Epithelial cell of proximal tubule (primary cell): ENCODE measurements around the gene LIFR. TPM values are rescaled to one million over a fixed set of nuclear protein-coding genes. Genes with fewer than 3 reads are reported as not detected.
"Not testable (repeated sequence)": the region's sequence is repeated elsewhere in the genome, so short reads cannot be mapped to it uniquely, and the experiment has no call there.

Source experiments
- DNase-seq: peaks from one replicate; pipeline ENCODE4 v3.0.0-alpha.2; 2011; ENCODE audit warnings: low read depth
- H3K4me3 ChIP-seq: 2 replicates; pipeline ENCODE4 v1.5.1; 2011; ENCODE audit warnings: low read depth, mild to moderate bottlenecking, low read length
- total RNA-seq: library from RNA; depleted of rRNA; stranded (reverse); fragments of >200 nt; gene quantifications from 2 replicates; pipeline ENCODE4 v1.2.3, GENCODE V29; 2015
- TF ChIP-seq, protein P1 (sequence below): conservative IDR thresholded peaks from 2 replicates; pipeline ENCODE4 v1.5.1; 2012; ENCODE audit warnings: low read depth, mild to moderate bottlenecking, low read length

Gene LIFR
- total RNA-seq, 1 donor from 2014 or later, result 17.1 TPM

DNA sequence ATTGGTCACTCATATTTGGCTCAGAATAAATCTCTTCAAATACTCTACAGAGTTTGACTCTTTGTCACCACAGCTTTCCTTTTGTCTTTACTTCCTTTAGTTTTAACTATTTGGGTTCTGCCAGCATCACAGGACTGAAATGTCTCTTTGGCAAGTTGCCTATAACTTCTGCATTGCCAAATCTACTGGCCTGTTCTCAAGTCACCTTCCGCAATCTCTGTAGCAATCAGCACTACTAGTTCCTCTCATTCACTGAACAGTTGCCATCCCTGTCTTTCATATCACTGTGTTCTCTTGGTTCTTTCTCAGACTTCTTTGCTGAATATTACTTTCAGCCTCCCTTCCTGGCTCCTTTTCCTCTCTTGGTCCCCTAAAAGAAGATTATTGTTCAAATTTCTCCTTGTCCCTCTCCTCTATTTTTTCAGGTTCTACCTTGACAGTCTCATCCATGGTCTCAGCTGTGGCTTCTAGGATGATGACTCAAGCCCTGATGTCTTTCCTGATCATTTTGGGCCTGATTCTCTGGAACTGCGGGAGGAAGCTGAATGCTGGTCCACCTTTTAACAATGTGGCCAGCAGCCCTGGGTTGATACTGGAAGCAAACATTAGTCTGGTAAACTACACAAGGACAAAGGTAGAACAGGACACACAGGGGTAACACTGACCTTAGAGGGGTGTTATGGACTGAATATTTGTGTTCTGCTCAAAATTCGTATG is 44.0 kb upstream of the LIFR start:
- TF ChIP-seq, protein P1, sequence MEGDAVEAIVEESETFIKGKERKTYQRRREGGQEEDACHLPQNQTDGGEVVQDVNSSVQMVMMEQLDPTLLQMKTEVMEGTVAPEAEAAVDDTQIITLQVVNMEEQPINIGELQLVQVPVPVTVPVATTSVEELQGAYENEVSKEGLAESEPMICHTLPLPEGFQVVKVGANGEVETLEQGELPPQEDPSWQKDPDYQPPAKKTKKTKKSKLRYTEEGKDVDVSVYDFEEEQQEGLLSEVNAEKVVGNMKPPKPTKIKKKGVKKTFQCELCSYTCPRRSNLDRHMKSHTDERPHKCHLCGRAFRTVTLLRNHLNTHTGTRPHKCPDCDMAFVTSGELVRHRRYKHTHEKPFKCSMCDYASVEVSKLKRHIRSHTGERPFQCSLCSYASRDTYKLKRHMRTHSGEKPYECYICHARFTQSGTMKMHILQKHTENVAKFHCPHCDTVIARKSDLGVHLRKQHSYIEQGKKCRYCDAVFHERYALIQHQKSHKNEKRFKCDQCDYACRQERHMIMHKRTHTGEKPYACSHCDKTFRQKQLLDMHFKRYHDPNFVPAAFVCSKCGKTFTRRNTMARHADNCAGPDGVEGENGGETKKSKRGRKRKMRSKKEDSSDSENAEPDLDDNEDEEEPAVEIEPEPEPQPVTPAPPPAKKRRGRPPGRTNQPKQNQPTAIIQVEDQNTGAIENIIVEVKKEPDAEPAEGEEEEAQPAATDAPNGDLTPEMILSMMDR, result no peak

DNA sequence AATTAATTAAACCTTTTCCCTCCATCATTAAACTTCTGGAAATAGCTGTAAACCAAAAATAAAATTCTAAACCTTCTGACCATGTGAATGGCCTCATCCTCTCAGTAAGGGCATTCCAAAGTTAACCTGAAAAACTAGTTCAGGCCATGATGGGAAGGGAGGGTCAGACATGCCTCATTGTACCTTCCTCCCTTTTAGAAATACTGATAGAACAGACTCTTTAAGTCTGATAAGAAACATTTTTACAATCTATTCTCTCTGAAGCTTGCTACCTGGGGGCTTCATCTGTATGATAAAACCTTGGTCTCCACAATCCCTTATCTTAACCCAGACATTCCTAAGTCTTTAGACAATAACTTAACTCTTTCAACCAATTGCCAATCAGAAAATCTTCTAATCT is 43.3 kb upstream of the LIFR start:
- DNase-seq, H3K4me3 ChIP-seq: not testable (repeated sequence)

More for the DNA sequence above, 44.0 kb upstream of the LIFR start:
- H3K4me3 ChIP-seq, result no peak overlapping the region
- DNase-seq, result no peak

DNA sequence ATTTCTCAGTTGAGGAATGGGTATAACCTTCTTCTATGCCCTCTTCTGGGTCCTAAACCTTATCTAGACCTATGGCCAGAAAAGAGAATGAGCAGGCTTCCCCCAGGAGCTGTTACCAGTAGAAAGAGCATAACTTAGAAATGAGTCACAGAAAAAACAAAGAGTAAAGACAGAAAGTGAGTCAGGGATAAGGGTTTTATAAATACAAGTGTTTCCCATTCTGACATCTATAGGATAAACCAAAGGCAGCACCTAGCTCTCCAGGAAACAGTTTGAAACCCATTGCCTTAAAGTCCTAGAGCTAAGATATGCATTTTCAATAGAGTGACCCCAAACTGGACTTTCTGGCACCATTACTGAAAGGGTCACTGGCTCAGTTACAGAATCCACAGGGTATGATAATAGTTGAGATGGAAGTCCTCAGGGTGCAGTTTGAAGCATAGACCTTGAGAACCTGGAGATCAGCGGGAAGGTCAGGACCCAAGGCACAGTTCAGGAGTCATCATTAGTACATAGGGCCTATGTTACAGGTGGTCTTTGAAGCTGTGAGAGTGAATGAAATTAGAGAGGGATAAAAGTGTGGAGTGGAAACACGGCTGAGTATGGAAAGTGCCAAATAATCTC is 42.7 kb upstream of the LIFR start:
- no peak overlapping the region for H3K4me3 ChIP-seq
- no peak for DNase-seq
- TF ChIP-seq, protein P1, result no peak

DNA sequence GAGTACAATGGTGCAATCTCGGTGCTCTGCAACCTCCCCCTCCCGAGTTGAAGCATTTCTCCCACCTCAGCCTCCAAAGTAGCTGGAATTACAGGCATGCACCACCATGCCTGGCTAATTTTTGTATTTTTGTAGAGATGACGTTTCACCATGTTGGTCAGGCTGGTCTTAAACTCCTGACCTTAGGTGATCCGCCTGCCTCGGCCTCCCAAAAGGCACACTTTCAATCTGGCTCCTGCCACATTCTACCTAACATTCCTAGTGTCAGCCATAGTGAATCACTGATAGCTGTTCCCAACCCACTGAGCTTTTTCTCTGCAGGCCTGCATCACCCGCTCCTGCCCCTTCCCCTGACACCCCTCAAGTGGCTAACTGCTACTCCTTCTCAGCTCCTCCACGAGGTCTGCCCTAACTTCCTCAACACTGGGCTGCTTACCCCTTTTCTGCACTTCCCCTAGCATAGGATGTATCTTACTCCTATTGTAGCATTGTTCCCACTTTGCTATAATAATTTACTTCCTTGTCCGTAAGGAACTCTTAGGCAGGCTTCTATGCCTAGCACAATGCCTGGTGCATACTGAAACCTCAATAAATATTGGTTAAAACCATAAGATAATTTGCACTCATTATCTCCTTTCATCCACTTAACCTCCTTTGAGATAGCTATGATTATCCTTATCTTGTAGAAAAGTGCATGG is 42.0 kb upstream of the LIFR start:
- no peak for DNase-seq
- H3K4me3 ChIP-seq, result no peak overlapping the region
- TF ChIP-seq, protein P1, result no peak

DNA sequence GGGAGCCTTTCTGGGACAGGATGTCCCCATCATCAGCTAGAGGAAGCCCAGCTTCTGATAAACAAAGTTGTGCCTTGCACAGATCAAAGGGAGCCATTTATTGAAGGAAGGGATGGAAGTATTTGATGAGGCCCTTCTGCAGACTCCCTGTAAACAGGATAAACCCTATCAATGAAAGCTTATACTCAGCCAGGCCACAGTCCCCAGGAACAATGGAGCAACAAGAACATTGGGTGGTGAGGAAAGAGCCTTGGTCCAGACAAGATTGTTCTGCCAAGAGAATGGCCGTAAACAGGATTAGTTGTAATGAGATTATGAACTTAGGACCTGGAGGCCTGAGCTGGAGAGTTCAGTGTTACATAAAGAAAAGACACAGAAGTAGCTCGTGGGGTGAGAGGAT is 40.5 kb upstream of the LIFR start:
- H3K4me3 ChIP-seq, result no peak overlapping the region
- DNase-seq, result no peak
- TF ChIP-seq, protein P1, result no peak

DNA sequence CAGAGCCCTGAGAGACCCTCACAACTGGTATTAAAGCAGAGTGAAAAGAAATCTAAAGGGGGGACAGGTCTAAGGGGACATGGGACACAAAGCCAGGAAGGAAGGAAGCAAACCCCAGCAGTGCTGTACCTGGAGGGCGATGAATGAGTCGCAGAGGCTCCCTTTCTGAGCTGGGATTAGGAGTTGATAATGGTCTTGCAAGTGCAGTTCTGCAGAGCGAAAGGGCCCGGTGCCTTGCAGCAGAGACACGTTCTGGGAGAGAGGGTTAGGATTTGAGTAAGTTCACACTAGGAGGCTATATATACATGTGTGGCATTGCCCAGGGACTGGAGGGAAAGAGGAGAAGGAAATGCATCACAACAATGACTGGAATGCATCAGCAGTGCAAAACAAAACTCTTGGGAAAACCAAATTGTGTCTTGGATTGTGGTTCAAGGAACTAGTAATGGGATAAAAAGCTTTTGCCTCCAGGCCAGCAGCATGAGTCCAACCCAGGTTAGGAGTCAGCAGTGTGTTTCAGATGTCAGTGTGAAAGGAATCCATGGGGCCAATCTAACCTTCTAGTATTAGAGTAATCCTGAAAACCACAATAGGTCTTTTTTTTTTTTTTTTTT is 38.8 kb upstream of the LIFR start:
- no peak for DNase-seq
- TF ChIP-seq, protein P1, result no peak
- H3K4me3 ChIP-seq, result no peak overlapping the region

DNA sequence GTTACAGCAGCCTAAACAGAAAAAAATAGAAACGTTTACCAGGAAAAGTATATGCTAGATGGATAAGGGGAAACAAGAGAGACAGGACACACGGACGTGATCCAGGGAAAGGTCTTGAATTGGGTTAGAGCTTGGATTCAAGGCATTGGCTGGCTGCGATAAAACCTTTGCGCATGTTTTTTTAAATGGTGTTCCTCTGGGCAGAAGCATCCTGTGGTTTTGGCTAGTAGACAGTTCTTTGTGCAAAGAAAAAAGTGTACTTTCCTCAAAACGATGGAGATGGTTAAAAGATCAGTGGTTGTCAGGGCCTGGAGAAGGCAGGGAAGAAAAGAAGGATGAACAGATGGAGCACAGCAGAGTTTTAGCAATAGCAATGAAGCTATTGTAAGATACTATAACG is 37.5 kb upstream of the LIFR start:
- TF ChIP-seq, protein P1, result no peak
- H3K4me3 ChIP-seq, result no peak overlapping the region
- no peak for DNase-seq
